Gastroesophageal sphincter (tissue), 3 donors: ENCODE data around the gene CDKL1.

ENCODE experiments used
- EP300 ChIP-seq: sonication (generic); formaldehyde crosslinking; IDR thresholded peaks from one replicate; pipeline ENCODE4 v1.6.1; 2017; ENCODE audit warnings: antibody characterized with exemption, mild to moderate bottlenecking
- POLR2A ChIP-seq, 2 donors: fragments of 450-650 bp; IDR thresholded peaks; one replicate each; pipeline ENCODE4 v1.6.1; 2017; ENCODE audit warnings: antibody characterized with exemption in 2 of 2, mild to moderate bottlenecking in 2 of 2, moderate library complexity in 1 of 2
- POLR2AphosphoS5 ChIP-seq: sonication (generic); formaldehyde crosslinking; IDR thresholded peaks from one replicate; pipeline ENCODE4 v1.6.1; 2017; ENCODE audit warnings: antibody characterized with exemption
- TF ChIP-seq, protein P1 (sequence below), 4 experiments: fragments of 200-600 bp in 2 of 4; fragments of 450-650 bp in 2 of 4; sonication (generic) in 1 of 4; IDR thresholded peaks; one replicate each; pipeline ENCODE4 v1.5.1; 2017 to 2019; ENCODE audit warnings: antibody characterized with exemption in 4 of 4, mild to moderate bottlenecking in 2 of 4, moderate library complexity in 2 of 4

GRCh38 chr14:50402965-50403364, 6.3 kb upstream of the CDKL1 start:
- TF ChIP-seq EP300: no peak
- no peak for TF ChIP-seq POLR2A (IDR thresholded peaks at IDR 0.05)
- TF ChIP-seq, protein P1, sequence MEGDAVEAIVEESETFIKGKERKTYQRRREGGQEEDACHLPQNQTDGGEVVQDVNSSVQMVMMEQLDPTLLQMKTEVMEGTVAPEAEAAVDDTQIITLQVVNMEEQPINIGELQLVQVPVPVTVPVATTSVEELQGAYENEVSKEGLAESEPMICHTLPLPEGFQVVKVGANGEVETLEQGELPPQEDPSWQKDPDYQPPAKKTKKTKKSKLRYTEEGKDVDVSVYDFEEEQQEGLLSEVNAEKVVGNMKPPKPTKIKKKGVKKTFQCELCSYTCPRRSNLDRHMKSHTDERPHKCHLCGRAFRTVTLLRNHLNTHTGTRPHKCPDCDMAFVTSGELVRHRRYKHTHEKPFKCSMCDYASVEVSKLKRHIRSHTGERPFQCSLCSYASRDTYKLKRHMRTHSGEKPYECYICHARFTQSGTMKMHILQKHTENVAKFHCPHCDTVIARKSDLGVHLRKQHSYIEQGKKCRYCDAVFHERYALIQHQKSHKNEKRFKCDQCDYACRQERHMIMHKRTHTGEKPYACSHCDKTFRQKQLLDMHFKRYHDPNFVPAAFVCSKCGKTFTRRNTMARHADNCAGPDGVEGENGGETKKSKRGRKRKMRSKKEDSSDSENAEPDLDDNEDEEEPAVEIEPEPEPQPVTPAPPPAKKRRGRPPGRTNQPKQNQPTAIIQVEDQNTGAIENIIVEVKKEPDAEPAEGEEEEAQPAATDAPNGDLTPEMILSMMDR (IDR thresholded peaks at IDR 0.05): no peak
- no peak for TF ChIP-seq POLR2AphosphoS5
